Measurements from ENCODE around the gene NCAM1.

DNA sequence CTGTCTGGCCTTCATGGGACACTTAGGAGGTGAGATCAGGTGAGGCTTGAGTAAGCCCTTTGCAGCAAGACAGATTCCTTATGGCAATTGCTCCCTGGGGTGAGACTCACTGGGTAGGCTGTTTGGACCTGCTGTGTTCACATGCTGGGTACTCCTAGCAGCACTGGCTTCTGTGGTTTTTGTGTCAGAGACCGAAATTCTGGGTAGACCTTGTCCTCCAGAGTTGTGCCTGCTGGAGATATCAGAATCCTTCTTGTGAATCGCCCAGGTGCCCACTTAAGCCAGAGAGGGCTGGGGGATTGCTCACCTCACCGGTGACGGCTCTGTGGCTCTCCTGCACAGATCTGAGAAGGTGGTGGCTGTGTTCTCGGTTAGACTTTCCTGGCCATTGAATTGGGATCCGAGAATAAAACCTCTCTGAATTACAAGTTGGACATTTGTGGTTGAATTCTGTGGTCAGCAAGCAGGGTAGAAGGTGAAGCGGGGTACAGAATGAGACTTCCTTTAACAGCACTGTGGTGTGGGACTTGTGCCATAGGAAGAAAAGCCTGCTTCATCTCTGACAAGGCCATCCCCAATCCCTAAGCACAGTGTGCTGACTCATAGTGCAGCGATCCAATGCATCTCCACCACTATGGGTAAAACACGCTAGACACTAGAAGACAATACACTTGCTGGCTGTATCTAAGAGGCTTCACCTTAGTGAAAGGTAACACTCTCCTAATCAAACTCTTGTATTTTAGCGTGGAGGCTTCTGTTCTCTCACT lies 300.7 kb downstream of the NCAM1 start:
- TF ChIP-seq EZH2 (IDR thresholded peaks at IDR 0.05; ENCODE audit: low read depth, unreplicated experiment) (no peak), CTCF (conservative IDR thresholded peaks at IDR 0.05; ENCODE audit: low read depth in 2 of 2) (no peak), POLR2AphosphoS5 (IDR thresholded peaks at IDR 0.05; ENCODE audit: low read depth) (no peak), EZH2phosphoT487 (IDR thresholded peaks at IDR 0.05; ENCODE audit: unreplicated experiment) (no peak), STAT1 (IDR thresholded peaks at IDR 0.05; ENCODE audit: unreplicated experiment) (no peak), JUNB (IDR thresholded peaks at IDR 0.05; ENCODE audit: unreplicated experiment) (no peak), CREB1 (CRISPR knock-in tag; IDR thresholded peaks at IDR 0.05; ENCODE audit: low read depth) (no peak), REST (IDR thresholded peaks at IDR 0.05; ENCODE audit: unreplicated experiment) (no peak), ZNF331 (CRISPR knock-in tag; IDR thresholded peaks at IDR 0.05; ENCODE audit: low read depth) (no peak), NANOG (IDR thresholded peaks at IDR 0.05; ENCODE audit: borderline replicate concordance) (no peak)
- TF ChIP-seq, protein P1, sequence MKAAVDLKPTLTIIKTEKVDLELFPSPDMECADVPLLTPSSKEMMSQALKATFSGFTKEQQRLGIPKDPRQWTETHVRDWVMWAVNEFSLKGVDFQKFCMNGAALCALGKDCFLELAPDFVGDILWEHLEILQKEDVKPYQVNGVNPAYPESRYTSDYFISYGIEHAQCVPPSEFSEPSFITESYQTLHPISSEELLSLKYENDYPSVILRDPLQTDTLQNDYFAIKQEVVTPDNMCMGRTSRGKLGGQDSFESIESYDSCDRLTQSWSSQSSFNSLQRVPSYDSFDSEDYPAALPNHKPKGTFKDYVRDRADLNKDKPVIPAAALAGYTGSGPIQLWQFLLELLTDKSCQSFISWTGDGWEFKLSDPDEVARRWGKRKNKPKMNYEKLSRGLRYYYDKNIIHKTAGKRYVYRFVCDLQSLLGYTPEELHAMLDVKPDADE (IDR thresholded peaks at IDR 0.05): no peak
